ENCODE measurements around the gene IGSF9B.

GRCh38 chr11:133951327-133952198, 5.2 kb downstream of the IGSF9B start:
- TF ChIP-seq EP300 (IDR thresholded peaks at IDR 0.05): no peak
- TF ChIP-seq POLR2A (IDR thresholded peaks at IDR 0.05): no peak
- TF ChIP-seq POLR2AphosphoS5 (IDR thresholded peaks at IDR 0.05): peak; percentile 84
- TF ChIP-seq CTCF (IDR thresholded peaks at IDR 0.05): no peak

All from gastroesophageal sphincter (tissue), 3 donors.